HepG2 (cell line): ENCODE measurements around the gene GPS2. TPM values are rescaled to one million over a fixed set of nuclear protein-coding genes. Genes with fewer than 3 reads are reported as not detected.

ENCODE experiments used
- MAX ChIP-seq: IDR thresholded peaks from 2 replicates; pipeline ENCODE4 v1.6.1; 2012; ENCODE audit warnings: inconsistent platforms
- MED1 ChIP-seq: sonication (generic); formaldehyde crosslinking; IDR thresholded peaks from 2 replicates; pipeline ENCODE4 v1.4.0; 2020; ENCODE audit warnings: missing genetic modification reagents
- MLXIP ChIP-seq: sonication (generic); formaldehyde crosslinking; IDR thresholded peaks from 2 replicates; pipeline ENCODE4 v1.9.0; 2021; ENCODE audit warnings: missing genetic modification reagents, borderline replicate concordance
- MYNN ChIP-seq: sonication (generic); formaldehyde crosslinking; IDR thresholded peaks from 2 replicates; pipeline ENCODE4 v1.4.0; 2020; ENCODE audit warnings: mild to moderate bottlenecking, low read depth, missing genetic modification reagents
- RBAK ChIP-seq: sonication (generic); formaldehyde crosslinking; IDR thresholded peaks from 2 replicates; pipeline ENCODE4 v1.5.1; 2020; ENCODE audit warnings: mild to moderate bottlenecking, missing genetic modification reagents
- SIX1 ChIP-seq: sonication (generic); formaldehyde crosslinking; IDR thresholded peaks from 2 replicates; pipeline ENCODE4 v1.4.0; 2020; ENCODE audit warnings: missing genetic modification reagents, borderline replicate concordance
- SIX4 ChIP-seq: sonication (generic); formaldehyde crosslinking; IDR thresholded peaks from 2 replicates; pipeline ENCODE4 v1.4.0; 2020; ENCODE audit warnings: missing genetic modification reagents
- SPEN ChIP-seq: sonication (generic); formaldehyde crosslinking; IDR thresholded peaks from 2 replicates; pipeline ENCODE4 v1.5.1; 2020; ENCODE audit warnings: low read depth, mild to moderate bottlenecking, missing genetic modification reagents
- polyA plus RNA-seq, 8 experiments: library from polyadenylated mRNA; depleted of rRNA in 3 of 8; stranded (reverse) in 7 of 8; unstranded in 1 of 8; fragments of >200 nt; fragmentation: Illumina TruSeq in 4 of 8; extraction: Trizol in 4 of 8; gene quantifications; 2 replicates each; pipeline versions ENCODE4 v1.2.1 to v1.2.3, GENCODE V29; 2011 to 2016; ENCODE audit warnings: low read depth in 4 of 8, missing spikeins in 1 of 8, mixed read lengths in 1 of 8; ENCODE audit not compliant: insufficient read depth in 1 of 8
- total RNA-seq, 5 experiments: library from RNA; depleted of rRNA; stranded (reverse); fragments of >200 nt; fragmentation: Illumina TruSeq; extraction: Trizol; gene quantifications; 2 replicates each; pipeline ENCODE4 v1.2.3, GENCODE V29; 2016; ENCODE audit warnings: low read depth in 1 of 5
- TF ChIP-seq, protein P1 (sequence below): IDR thresholded peaks from 2 replicates; pipeline ENCODE4 v1.4.0; 2020; ENCODE audit warnings: mild to moderate bottlenecking, missing genetic modification reagents

The GPS2 gene
- total and polyA plus RNA-seq, 2 of the 13 experiments (the other 11 are each of a cell fraction or from before 2014, with no cell fraction given) = 58.0 to 59.4 TPM

DNA sequence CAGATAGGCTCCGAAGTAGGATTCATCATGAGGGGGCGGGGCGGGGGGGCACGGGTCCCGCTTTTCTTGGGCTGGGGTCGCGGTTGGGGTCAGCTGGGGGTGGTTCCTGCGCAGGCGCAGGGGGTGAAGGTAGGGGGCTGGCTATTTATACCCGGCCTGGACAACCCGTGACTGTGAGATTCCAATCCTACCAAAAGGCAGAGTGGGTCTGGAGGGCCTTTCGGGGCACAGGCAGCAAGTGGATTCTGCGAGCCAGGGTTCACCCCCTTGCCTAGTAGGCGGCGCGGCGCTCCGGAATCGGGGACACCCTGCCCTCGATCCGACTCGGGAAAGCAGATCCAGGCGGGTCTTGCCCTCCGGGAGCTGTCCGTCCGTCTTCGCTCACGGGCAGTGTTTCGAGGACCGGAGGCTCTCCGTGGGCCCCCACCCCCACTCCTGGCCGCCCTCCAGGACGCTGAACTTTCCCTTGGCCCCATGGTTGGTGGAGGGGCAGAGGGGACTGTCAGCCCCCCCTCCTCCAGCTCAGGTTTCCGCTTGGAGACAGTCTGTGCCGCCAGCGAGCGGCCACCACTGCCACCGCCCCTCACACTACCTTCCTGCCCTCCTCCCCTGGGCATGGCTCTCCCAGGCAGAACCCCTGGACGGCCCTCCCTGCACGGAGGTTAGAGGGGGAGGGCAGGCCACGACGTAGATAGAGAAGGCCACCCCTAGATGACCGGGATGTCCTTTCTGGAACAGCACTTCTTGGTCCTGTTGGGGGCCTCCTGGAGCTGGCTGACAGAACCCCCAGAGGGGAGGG is 33.0 kb downstream of the GPS2 start (continued):
- TF ChIP-seq SIX4 = peak; percentile 78
- TF ChIP-seq, protein P1, sequence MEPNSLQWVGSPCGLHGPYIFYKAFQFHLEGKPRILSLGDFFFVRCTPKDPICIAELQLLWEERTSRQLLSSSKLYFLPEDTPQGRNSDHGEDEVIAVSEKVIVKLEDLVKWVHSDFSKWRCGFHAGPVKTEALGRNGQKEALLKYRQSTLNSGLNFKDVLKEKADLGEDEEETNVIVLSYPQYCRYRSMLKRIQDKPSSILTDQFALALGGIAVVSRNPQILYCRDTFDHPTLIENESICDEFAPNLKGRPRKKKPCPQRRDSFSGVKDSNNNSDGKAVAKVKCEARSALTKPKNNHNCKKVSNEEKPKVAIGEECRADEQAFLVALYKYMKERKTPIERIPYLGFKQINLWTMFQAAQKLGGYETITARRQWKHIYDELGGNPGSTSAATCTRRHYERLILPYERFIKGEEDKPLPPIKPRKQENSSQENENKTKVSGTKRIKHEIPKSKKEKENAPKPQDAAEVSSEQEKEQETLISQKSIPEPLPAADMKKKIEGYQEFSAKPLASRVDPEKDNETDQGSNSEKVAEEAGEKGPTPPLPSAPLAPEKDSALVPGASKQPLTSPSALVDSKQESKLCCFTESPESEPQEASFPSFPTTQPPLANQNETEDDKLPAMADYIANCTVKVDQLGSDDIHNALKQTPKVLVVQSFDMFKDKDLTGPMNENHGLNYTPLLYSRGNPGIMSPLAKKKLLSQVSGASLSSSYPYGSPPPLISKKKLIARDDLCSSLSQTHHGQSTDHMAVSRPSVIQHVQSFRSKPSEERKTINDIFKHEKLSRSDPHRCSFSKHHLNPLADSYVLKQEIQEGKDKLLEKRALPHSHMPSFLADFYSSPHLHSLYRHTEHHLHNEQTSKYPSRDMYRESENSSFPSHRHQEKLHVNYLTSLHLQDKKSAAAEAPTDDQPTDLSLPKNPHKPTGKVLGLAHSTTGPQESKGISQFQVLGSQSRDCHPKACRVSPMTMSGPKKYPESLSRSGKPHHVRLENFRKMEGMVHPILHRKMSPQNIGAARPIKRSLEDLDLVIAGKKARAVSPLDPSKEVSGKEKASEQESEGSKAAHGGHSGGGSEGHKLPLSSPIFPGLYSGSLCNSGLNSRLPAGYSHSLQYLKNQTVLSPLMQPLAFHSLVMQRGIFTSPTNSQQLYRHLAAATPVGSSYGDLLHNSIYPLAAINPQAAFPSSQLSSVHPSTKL (CRISPR knock-in tag) = 0 out of 2 replicates have a peak, but pooled peaks have one; percentile 28
- TF ChIP-seq SIX1 (CRISPR knock-in tag) = peak; percentile 87; the same call in 1 of the 2 replicates
- TF ChIP-seq RBAK (CRISPR knock-in tag) = no peak
- 0 out of 2 replicates have a peak, but pooled peaks have one; percentile 75 for TF ChIP-seq MYNN (CRISPR knock-in tag)
- peak; percentile 23; the same call in 1 of the 2 replicates for TF ChIP-seq MED1 (CRISPR knock-in tag)
- TF ChIP-seq MLXIP (CRISPR knock-in tag) = no peak
- TF ChIP-seq SPEN = peak; percentile 35; the same call in 1 of the 2 replicates
- TF ChIP-seq MAX = peak; percentile 13; the same call in 1 of the 2 replicates
